Left hindlimb (tissue), 1 donor: ENCODE results near the gene GTF3C5.
"Not testable (repeated sequence)": the region's sequence is repeated elsewhere in the genome, so short reads cannot be mapped to it uniquely, and the experiment has no call there.

ENCODE experiments used
- DNase-seq: peaks from one replicate; pipeline ENCODE4 v3.0.0-alpha.2; 2018

Gene GTF3C5

GRCh38 chr9:132996526-132996925 lies 34.3 kb upstream of the GTF3C5 start:
- no peak for DNase-seq

DNA sequence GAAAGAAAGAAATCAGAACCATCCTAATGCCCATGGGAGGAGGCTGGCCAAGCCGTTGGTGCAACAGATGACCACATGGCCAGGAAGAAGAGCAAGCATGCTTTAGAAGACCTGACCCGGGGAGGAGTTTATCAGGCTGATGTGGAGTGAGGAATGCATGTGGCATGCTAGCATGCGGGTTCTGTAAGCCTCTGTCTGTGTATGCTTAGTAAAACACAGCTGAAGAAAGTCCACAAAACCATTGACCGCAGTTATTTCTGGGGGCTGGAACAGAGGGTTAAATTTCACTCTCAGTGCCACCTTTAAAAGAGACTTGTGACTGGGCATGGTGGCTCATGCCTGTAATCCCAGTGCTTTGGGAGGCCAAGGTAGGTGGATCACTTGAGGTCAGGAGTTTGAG lies 33.2 kb upstream of the GTF3C5 start:
- DNase-seq, result no peak

DNA sequence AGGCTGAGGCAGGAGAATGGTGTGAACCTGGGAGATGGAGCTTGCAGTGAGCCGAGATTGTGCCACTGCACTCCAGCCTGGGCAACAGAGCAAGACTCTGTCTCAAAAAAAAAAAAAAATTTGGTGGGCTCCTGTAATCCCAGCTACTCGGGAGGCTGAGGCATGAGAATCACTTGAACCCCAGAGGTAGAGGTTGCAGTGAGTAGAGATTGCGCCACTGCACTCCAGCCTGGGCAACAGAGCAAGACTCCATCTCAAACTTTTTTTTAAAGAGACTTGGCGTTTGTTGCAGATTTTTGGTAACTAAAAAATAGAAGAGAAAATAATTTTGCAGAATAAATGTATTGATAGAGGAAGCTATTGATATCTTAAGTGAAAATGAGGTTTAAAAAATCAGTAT lies 32.6 kb upstream of the GTF3C5 start:
- DNase-seq, result not testable (repeated sequence)

GRCh38 chr9:132998831-132999635 lies 31.8 kb upstream of the GTF3C5 start:
- no peak for DNase-seq

DNA sequence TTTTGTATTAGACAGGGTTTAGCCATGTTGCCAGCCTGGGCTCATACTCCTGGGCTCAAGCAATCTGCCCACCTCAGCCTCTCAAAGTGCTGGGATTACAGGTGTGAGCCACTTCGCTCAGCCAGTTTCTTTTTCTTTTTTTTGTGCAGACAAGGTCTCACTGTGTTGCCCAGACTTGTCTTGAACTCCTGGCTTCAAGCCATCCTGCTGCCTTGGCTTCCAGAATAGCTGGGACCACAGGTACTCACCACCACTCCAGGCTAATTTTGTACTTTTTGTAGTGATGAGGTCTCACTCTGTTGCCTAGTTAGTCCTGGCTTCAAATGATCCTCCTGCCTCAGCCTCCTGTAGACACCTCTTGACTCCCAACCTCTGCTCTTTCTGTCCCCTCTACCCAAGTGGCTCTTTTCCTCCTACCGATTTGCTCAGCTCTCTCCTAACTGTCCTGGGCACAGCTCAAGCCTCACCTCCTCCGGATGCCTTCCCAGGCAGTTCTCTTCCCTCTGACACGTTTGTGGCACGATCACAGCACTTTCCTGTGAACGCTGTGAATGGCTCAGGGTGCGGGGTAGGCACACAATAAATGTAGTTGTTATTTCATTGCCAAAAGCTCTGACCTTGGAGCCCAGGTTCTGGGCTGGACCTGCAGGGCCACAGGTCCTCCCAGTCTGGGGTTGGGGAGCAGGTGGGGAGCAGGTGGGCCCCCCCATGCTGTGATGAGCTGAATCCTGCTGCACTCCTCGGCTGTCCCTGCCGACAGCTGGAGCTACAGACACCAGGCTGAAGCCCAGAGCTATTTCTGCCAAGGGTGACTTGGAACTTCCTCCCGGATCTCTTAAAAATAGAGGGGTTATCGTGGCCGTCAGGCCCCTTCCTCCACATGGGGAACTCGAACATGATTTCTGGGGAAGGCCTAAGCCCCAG lies 28.4 kb upstream of the GTF3C5 start:
- no peak for DNase-seq

DNA sequence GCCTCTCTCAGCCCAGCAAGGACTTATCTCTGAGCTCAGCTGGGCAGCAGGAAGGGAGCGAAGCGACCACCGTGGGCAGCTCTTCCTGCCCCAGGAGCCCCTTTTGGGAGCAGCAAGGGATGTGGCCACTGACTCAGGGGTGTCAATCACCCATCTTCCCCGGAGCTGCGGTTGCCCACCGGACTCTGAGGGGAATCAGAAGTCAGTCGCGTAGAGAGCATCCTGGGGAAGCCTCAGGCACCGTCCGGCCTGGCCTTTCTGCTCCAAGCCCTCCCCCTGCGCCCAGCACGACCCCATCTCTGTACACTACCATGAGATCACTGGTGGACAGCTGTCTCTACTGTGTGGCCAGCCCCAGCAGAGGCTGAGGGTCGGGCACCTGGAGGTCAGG lies 27.7 kb upstream of the GTF3C5 start:
- no peak for DNase-seq

DNA sequence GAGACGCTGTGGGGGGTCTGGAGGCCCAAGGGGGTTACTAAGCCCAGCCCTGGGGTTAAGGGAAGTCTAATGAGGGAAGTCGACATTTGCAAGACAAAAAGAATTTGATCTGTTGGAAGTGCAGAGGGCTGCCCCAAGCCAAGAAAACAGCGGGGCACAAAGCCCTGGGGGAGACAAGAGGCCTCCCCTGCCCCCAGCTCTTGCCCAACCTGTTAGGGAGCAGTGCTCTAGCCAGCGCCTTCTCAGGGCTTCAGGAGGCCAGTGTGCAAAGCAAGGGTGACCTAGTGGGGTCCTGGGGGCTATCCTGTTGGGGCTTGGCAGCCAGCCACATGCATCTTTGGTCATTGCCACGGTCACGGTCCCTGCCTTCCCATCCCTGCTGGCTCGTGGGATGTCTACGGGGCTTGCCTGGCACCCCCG lies 27.1 kb upstream of the GTF3C5 start:
- DNase-seq, result no peak

DNA sequence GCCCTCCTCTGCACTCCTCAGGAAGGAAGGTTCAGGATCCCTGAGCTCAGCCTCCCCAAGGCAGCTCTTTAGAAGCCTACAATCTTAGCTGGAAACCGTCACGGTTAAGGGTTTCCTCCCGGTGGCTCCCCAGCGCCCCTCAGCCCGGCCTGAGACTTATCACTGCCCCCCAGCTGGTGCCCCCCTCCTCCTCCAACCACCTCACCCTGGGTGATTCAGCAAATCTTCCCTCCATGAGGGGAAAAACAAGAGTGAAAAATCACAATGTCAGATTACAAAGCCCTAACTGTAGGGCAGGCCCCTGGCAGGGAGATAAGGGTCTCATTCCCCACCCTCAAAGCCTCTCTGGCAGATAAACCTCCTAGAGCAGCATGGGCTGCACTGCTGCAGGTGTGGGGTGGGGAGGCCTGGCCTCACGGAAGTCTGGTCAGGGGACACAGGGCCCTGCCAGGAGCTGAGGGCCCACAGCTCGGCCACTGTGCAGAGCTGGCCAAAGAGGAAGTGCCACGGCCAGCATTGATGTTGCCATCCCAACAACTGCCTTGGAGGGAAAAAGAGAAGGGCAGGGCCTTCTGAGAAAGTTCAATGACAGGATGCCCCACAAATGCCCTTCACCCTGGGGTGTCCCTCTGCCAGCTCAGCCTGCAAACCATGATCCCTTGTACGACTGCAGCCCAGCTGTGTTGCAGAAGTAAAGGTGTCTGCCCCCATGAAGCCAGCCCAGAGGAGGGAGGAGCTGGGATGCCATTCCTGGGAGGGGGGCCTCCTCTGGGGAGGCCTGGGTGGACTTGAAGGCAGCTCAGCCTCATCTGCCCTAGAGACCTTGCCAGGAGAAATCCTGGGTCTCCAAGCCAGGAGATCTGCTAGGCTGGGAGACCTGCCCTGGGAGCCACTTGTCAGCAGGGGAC lies 26.5 kb upstream of the GTF3C5 start:
- no peak for DNase-seq

DNA sequence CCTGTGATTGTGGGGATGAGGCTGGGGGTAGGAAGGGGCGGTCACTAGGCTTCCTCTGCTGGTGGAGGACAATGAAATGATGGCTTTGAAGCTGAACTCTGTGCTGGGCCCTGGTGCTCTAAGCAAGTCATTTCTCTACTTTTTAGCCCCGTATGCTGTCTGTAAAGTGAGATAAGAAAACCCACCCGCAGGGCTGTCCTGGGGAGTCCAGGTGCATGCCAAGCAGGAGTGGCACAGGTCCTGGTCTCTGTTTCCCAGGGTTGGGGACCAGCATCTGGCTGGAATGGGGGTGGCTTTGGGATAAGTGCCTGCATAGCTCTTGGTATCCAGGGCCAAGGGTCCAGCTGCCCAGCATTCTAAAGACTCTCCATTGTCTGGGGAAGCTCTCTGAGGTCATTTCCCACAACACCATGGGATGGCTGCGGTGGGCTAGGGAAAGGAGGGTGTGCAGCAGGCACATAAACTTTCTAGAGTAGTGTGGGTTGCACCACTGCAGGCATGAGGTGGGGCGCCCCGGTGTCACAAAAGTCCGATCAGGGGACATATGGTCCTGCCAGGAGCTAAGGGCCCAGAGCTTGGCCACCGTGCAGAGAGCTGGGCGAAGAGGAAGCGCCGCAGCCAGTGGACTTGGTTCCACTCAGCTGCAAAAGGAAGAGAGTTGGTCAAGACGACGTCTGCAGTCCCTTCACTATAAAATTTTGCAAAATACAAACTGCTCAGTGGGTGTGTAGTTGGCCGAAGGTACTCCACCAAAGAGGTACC lies 25.6 kb upstream of the GTF3C5 start:
- DNase-seq, result no peak

GRCh38 chr9:133005957-133006356 lies 24.8 kb upstream of the GTF3C5 start:
- DNase-seq, result no peak

GRCh38 chr9:133006731-133007352 lies 24.0 kb upstream of the GTF3C5 start:
- DNase-seq, result no peak

GRCh38 chr9:133008406-133008805 lies 22.4 kb upstream of the GTF3C5 start:
- no peak for DNase-seq

DNA sequence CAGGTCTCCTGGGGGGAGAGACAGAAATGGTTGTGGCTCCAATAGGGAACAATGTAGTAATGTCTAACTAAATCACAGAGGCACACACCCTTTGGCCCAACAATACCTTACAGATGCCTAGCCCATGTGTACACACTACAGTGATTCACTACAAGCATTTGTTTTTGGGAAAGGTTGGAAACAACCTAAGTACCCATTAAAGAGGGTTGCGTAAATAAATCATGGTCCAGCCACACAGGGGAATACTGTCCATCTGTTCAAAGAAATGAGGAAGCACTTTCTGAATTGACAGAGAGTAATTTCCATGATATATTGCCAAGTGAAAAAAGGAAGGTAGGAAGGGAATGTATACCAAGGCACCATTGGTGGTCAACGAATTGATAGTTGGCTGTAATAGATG lies 22.0 kb upstream of the GTF3C5 start:
- no peak for DNase-seq

GRCh38 chr9:133009906-133010582 lies 20.8 kb upstream of the GTF3C5 start:
- DNase-seq, result no peak

- no peak for DNase-seq
Observed at GRCh38 chr9:133014696-133015095, 16.1 kb upstream of the GTF3C5 start.

- no peak for DNase-seq
Observed at GRCh38 chr9:133023117-133023890, 7.5 kb upstream of the GTF3C5 start.

GRCh38 chr9:133026426-133026825 lies 4.4 kb upstream of the GTF3C5 start:
- DNase-seq, result no peak

- DNase-seq, result no peak
Observed at GRCh38 chr9:133027134-133027533, 3.7 kb upstream of the GTF3C5 start.

DNA sequence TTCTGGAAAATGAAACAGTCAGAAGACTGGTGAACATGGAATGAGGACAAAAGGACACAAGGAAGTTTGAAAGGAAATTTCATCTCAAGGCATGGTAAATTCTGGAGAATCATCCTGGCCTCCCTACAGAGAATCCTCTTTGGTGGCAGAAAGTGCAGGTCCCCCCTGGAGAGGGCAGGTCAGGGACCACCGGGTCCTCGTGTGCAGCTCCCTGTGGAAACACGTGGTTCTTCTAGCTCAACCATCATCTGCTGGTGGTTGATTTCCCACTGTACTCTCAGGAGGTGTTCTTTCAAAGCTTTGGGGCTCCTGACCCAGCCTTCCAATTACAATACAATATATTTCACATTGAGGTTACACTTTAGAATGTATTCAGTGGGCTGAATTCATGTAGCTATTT lies 2.6 kb upstream of the GTF3C5 start:
- DNase-seq, result no peak

DNA sequence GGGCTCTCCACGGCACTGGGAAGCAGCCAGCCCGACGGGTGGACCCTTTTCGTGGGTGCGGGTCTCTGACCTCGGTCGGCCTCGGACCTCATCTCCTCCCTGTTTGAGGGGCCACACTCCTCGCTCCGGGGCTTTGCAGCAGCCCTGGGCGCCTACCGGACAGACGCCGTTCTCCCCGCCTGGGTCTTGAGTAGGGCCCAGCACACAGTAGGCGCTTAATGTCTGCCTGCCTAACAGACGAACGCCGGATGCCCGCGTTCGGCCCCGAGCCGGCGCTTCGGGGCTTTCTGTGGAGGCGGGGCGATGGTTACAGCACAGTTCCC lies 842 bp upstream of the GTF3C5 start:
- DNase-seq, result no peak

DNA sequence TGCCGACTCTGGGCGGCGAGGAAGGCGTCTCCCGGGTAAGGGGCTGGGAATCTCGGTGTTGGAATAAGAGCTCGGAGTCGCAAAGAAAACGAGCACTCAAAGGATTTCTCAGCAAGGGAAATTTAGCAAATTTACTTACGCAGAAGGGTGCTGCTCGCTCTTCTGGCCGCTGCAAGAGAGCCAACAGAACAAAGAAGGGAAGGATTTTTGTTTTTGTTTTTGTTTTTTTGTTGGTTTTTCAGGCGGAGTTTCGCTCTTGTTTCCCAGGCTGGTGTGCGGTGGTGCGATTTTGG lies 279 bp downstream of the GTF3C5 start:
- DNase-seq, result no peak
